ENCODE results near the gene GALNT11. TPM values are rescaled to one million over a fixed set of nuclear protein-coding genes. Genes with fewer than 3 reads are reported as not detected.

Gene GALNT11
- total RNA-seq, 1 donor from 2014 or later, result 37.1 TPM

DNA sequence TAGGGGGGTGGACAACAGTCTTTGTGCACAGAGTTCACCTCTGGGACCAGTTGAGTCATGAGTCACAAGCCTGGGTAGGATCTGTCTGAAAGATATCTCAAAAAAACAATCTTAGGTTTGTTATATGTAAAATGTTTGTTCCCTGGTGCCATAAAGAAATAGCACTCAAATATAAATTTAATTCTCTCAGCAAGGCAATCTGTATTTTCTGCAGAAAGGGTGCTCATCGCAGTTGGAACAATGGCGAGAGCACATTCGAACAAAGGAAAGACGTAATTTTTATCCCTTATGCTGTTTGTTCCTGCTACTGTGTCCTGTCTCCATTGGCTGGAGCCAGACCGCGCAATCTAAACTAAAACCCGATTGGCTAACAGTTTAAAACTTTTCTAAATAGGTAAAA lies 63.7 kb downstream of the GALNT11 start:
- TF ChIP-seq, protein P1, sequence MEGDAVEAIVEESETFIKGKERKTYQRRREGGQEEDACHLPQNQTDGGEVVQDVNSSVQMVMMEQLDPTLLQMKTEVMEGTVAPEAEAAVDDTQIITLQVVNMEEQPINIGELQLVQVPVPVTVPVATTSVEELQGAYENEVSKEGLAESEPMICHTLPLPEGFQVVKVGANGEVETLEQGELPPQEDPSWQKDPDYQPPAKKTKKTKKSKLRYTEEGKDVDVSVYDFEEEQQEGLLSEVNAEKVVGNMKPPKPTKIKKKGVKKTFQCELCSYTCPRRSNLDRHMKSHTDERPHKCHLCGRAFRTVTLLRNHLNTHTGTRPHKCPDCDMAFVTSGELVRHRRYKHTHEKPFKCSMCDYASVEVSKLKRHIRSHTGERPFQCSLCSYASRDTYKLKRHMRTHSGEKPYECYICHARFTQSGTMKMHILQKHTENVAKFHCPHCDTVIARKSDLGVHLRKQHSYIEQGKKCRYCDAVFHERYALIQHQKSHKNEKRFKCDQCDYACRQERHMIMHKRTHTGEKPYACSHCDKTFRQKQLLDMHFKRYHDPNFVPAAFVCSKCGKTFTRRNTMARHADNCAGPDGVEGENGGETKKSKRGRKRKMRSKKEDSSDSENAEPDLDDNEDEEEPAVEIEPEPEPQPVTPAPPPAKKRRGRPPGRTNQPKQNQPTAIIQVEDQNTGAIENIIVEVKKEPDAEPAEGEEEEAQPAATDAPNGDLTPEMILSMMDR (IDR thresholded peaks at IDR 0.05), result no peak
- H3K36me3 Mint-ChIP-seq (ENCODE audit: low read depth), result peaks cover 10% of the 10 kb centered on the region
- H3K4me1 Mint-ChIP-seq (ENCODE audit: low read depth), result no peaks in the 10 kb centered on the region
- H3K27me3 Mint-ChIP-seq (ENCODE audit: low read depth), result no peaks in the 10 kb centered on the region
- H3K9me3 Mint-ChIP-seq (ENCODE audit: low read depth), result peaks cover 16% of the 10 kb centered on the region
- H3K4me3 Mint-ChIP-seq (ENCODE audit: unreplicated experiment), result no peak overlapping the region
- no peak for DNase-seq (ENCODE audit: low spot score)
- H3K27ac Mint-ChIP-seq (ENCODE audit: unreplicated experiment), result no peak overlapping the region

DNA sequence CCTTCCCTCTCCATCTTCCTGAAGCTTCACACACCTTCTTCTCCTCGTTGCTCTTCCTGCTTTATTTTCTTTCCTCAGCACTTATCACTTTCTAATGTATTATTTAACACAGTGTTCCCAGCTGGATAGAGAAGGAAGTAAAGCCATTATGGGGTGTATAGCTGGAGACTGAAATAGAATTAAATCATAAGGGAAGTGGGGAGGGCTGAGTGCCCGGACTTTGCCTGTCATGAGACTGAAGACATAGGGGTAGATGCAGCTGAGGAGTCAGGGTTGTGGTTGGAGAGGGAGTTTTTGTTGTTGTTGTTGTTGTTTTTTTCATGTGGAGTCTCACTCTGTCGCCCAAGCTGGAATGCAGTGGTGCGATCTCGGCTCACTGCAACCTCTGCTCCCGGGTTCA lies 65.3 kb downstream of the GALNT11 start:
- Mint-ChIP-seq H3K4me1 (ENCODE audit: low read depth) (no peaks in the 10 kb centered on the region), H3K27ac (ENCODE audit: unreplicated experiment) (no peak overlapping the region), H3K9me3 (ENCODE audit: low read depth) (peaks cover 16% of the 10 kb centered on the region), H3K4me3 (ENCODE audit: unreplicated experiment) (no peak overlapping the region), H3K36me3 (ENCODE audit: low read depth) (peaks cover 9% of the 10 kb centered on the region), H3K27me3 (ENCODE audit: low read depth) (no peaks in the 10 kb centered on the region)
- no peak for DNase-seq (ENCODE audit: low spot score)
- TF ChIP-seq, protein P1 (IDR thresholded peaks at IDR 0.05), result no peak

DNA sequence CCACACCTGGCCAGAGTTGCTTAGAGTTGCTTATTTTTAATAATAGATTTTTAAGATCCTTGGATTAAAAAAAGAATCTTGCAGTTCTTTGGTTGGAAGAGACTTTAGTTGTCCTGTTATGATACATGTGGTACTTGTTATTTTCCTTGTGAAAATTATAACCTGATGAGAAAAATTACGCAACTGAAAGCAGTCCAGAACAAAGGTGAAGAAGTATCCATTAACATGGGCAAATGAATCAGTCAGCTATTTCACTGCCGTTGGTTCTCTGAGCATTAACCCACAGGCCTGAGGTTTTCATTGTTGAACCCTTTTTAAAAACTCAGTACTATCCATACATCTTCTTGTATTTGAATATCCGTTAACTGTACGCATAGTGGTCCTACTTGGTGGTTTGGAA lies 68.2 kb downstream of the GALNT11 start:
- H3K27ac Mint-ChIP-seq (ENCODE audit: unreplicated experiment), result no peak overlapping the region
- no peaks in the 10 kb centered on the region for H3K27me3 Mint-ChIP-seq (ENCODE audit: low read depth)
- H3K4me1 Mint-ChIP-seq (ENCODE audit: low read depth), result no peaks in the 10 kb centered on the region
- TF ChIP-seq, protein P1 (IDR thresholded peaks at IDR 0.05), result no peak
- peaks cover 10% of the 10 kb centered on the region for H3K36me3 Mint-ChIP-seq (ENCODE audit: low read depth)
- H3K9me3 Mint-ChIP-seq (ENCODE audit: low read depth), result peaks cover 10% of the 10 kb centered on the region
- no peak overlapping the region for H3K4me3 Mint-ChIP-seq (ENCODE audit: unreplicated experiment)
- DNase-seq (ENCODE audit: low spot score), result no peak

DNA sequence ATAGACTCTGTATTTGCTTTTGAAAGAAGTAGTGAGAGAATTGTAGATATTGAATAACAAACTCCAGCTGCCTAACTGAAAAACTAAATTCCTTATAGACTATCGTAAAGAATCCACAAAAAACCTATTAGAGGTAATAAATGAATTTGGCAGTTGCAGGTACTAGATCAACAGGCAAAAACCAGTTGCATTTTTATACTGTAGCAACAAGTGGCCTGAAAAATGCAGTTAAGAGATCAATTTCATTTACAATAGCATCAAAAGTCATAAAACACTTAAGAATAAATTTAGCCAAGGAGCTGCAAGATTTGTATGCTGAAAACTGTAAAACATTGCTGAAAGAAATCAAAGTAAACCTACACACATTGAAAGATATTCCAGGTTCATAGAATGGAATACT lies 70.3 kb downstream of the GALNT11 start:
- Mint-ChIP-seq H3K27me3 (ENCODE audit: low read depth) (no peaks in the 10 kb centered on the region), H3K36me3 (ENCODE audit: low read depth) (peaks cover 6% of the 10 kb centered on the region), H3K4me1 (ENCODE audit: low read depth) (no peaks in the 10 kb centered on the region)

DNA sequence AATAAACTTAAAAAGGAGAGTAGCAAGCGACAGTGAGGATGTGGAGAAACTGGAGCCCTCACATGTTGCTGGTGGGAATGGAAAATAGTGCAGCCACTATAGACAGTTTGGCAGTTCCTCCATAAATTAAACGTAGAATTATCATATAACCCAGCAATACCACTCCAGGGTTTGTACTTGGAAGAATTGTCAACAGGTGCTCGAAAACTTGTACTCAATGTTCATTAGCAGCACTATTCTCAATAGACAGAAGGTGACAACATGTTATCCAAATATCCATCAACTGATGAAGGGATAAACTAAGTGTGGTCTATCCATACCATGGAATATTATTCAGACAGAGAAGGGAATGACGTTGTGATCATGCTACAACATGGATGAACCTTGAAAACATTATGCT lies 71.9 kb downstream of the GALNT11 start:
- peaks cover 12% of the 10 kb centered on the region for H3K36me3 Mint-ChIP-seq (ENCODE audit: low read depth)
- H3K4me3 Mint-ChIP-seq (ENCODE audit: unreplicated experiment), result no peak overlapping the region
- TF ChIP-seq, protein P1 (IDR thresholded peaks at IDR 0.05), result no peak
- no peak for DNase-seq (ENCODE audit: low spot score)
- H3K27me3 Mint-ChIP-seq (ENCODE audit: low read depth), result no peaks in the 10 kb centered on the region
- H3K4me1 Mint-ChIP-seq (ENCODE audit: low read depth), result no peaks in the 10 kb centered on the region
- no peak overlapping the region for H3K27ac Mint-ChIP-seq (ENCODE audit: unreplicated experiment)
- no peaks in the 10 kb centered on the region for H3K9me3 Mint-ChIP-seq (ENCODE audit: low read depth)

More for the DNA sequence above, 70.3 kb downstream of the GALNT11 start:
- TF ChIP-seq, protein P1 (IDR thresholded peaks at IDR 0.05), result no peak
- no peak for DNase-seq (ENCODE audit: low spot score)
- Mint-ChIP-seq H3K9me3 (ENCODE audit: low read depth) (peaks cover under 1% of the 10 kb centered on the region), H3K4me3 (ENCODE audit: unreplicated experiment) (no peak overlapping the region), H3K27ac (ENCODE audit: unreplicated experiment) (no peak overlapping the region)
